Activated naive CD4-positive, alpha-beta T cell treated with anti-CD3 and anti-CD28 coated beads, Interleukin-2, amount 50 U/mL, for 16 hours (primary cell): ENCODE results near the gene TBL1Y.

Source experiments
- DNase-seq: peaks from one replicate; pipeline ENCODE4 v3.0.0-alpha.2; 2020

TBL1Y gene

DNA sequence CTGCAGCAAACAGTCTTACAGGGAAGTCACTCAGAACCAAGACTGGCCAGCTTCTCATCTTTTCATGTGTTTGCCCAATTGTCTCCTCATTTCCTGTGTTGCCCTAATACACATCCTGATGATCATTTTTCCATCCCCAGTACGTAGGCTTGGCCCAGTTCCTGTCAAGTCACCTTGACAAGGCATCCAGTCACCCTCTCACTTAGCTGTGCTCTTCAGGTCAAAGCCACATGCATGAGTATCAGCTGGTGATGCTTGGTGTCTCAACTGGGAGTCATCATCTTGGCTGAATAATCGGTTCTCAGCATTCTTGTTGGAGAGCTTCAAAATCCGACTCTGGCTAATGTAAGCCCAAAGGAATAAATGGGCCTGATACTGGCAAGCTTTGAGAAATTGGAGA lies 186.5 kb downstream of the TBL1Y start:
- no peak for DNase-seq

DNA sequence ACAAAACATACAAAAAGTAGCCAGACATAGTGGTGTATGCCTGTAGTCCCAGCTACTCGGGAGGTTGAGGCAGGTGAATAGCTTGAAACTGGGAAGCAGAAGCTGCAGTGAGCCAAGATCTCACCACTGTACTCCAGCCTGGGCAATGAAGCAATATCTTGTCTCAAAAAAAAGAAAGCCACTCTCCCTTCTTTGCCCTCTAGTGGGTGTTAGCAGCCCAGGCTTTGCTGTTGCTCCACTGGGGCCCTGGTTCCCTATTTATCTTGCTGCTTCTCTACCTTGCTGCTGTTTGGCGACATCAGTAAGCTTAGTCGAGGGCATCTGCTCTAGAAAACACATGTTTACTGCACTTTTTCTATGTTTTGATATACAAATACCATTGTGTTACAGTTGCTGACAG lies 189.2 kb downstream of the TBL1Y start:
- DNase-seq = no peak

DNA sequence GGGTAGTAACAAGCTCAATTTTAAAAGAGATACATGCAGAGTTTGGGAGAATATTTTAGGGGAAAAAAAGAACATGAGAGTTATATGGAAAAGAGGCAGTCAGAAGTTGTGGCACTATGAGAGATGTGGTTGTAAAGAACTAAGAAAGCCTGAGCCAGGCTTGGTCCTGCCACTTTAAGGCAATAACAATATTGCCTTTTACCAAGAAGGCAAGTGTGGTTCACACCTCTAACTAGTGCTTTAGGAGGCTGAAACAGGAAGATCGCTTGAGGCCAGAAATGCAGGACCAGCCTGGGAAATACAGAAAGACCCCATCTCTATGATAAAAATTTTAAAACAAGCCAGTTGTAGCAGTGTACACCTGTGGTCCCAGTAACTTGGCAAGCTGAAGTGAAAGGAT lies 192.2 kb downstream of the TBL1Y start:
- no peak for DNase-seq

DNA sequence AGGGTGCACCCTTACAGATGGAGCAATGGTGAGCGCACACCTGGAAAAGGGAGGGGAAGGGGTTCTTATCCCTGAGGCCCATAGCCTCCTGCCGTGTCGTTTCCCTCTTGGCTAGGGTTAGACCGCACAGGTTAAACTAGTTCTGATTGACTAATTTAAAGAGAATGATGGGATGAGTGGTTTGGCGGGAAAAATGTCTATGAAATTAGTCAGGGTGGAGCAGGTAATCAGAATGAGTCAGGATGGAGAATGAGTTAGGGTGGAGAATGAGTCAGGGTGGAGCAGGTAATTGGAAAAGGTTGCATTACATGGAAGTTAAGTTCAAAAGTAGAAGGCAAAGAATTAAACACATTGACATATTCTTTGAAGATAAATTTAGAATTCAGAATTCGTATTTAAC lies 196.7 kb downstream of the TBL1Y start:
- no peak for DNase-seq

DNA sequence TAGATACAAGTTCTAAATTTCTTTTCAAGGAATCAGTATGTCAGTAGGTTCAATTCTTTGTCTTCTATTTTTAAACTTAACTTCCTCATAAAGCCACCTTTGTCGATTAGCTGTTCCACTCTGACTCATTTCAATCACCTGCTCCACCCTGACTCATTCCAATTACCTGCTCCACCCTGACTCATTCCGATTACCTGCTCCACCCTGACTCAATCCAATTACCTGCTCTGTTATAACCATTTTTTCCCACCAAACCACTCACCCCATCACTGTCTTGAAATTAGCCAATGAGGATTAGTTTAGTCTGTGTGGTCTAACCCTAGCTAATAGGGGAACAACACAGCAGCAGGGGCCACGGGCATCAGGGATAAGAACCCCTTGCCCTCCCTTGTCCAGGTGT lies 199.6 kb downstream of the TBL1Y start:
- no peak for DNase-seq

DNA sequence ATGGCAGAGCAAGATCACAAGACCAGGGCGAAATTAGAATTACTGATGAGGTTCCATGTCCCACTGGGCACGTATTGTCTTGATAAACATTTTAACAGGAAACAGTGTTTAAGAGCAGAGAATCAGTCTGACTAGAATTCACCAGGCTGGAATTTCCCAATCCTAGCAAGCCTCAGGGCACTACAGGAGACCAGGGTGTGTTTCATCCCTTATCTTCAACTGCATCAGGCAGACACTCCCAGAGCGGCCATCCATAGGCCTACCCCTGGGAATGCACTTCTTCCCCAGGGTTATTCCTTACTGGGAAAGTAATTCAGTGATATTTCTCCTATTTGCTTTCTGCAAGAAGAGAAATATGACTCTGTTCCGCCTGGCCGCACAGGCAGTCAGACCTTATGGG lies 205.4 kb downstream of the TBL1Y start:
- DNase-seq = no peak

DNA sequence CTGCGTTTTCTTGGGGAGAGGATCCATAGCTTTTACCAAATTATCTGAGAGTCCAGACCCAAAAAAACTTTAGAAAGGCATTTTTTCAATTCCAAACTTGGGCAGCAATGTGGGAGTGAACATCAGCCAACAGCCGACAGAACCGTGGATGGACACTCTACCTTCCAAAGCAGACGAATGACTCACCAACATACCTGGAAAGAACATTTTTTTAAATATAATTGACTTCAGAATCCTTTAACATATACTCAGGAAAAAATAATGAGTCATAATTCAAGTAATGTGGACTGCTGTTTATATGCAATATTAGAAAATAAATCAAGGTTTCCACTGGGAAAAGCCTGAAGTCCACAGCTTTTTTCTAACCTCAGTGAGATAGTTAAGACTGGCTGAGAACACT lies 211.7 kb downstream of the TBL1Y start:
- DNase-seq = no peak

DNA sequence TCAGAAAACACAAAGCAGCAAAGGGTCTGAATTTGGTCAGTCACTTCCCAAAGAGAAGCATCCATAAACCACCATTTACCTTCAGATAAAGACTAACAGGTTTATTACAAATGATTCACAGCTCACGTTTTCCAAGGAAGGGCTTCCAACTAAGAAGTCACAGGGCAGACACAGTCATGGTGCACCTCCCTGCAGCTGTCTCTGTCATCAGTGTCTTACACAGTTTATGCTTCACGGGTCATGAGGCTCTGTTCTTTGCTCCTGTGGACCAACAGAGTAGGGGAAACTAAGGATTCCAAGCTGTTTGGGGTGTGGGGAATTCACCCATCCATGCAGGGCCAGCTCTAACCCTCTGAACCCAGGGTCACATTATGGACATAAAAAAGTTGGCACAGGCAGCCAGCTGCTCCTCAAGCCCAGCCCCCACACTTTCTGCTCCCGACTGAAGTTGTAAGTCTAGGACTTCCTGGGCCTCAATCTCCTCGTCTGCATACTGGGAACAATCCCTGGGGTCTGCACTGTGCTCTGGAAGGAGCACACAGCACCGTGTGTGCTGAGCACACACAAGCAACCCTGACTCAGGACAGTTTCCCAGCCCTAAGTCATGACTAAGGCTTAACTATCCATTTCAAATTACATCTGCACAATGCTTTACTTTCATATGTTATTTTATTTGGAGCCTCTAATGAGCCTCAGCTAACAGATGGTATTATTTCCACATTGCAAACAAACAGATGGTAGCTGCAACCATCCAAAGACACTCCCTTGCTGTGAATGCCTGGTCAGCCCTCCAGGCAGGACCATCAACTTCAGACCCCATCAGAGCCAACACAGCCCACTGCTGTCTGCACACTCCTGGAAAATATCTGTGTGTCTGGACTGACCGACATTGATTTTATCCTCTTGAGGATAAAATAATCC lies 214.9 kb downstream of the TBL1Y start:
- DNase-seq = no peak

DNA sequence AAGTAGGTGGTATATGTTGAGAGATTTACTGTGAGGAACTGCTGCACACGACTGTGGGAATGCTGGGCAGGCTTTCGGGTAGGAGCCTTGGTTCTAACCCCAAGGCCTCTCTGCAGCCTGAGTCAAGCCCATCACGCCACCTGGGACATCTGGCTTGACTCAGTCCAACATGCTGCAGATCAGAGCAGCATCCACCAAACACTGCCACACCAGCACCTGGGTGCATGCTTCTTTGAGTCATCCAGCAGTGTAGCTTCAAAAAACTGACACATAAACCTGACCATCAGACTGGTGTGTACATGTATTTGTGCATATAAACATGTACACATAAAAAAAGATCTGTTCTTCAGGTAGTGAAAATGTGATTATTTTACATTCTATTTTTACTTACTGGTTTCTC lies 217.7 kb downstream of the TBL1Y start:
- no peak for DNase-seq
